ENCODE measurements around the gene ATP13A2.

GRCh38 chr1:17045634-17046333, 34.1 kb upstream of the ATP13A2 start:
- TF ChIP-seq CTCF (IDR thresholded peaks at IDR 0.05; ENCODE audit: insufficient read depth, low read length) (peak; percentile 50), REST (IDR thresholded peaks at IDR 0.05; ENCODE audit: insufficient replicate concordance, low read depth) (no peak), GABPA (IDR thresholded peaks at IDR 0.05; ENCODE audit: low read depth) (no peak), POLR2AphosphoS5 (IDR thresholded peaks at IDR 0.05; ENCODE audit: low read depth) (no peak)

Data from HL-60 (cell line).